ENCODE data around the gene SYK. TPM values are rescaled to one million over a fixed set of nuclear protein-coding genes. Genes with fewer than 3 reads are reported as not detected.
"Not testable (repeated sequence)": the region's sequence is repeated elsewhere in the genome, so short reads cannot be mapped to it uniquely, and the experiment has no call there.

Gene SYK
- total and polyA plus RNA-seq, 2 experiments from 2014 or later = 4.9 to 5.1 TPM

GRCh38 chr9:90787771-90788460 lies 13.7 kb upstream of the SYK start:
- H3K4me2 ChIP-seq = no peak overlapping the region
- no peaks in the 10 kb centered on the region for H3K9me2 ChIP-seq (replicated peaks; ENCODE audit: insufficient read depth)
- no peaks in the 10 kb centered on the region for H3K4me1 ChIP-seq (ENCODE audit: insufficient read depth)
- H3K9me3 ChIP-seq (ENCODE audit: low read depth) = no peaks in the 10 kb centered on the region
- TF ChIP-seq EZH2 (IDR thresholded peaks at IDR 0.05; ENCODE audit: borderline replicate concordance) = no peak
- no peak for TF ChIP-seq EZH2phosphoT487 (IDR thresholded peaks at IDR 0.05; ENCODE audit: low read depth, severe bottlenecking, unreplicated experiment)
- no peak for TF ChIP-seq CTCF (IDR thresholded peaks at IDR 0.05; ENCODE audit: poor library complexity)
- H2AFZ ChIP-seq = no peak overlapping the region
- 82% methylated on average over 4 of the region's 4 CpGs for WGBS (ENCODE audit: low lambda C conversion rate, missing lambda C conversion rate)
- DNase-seq (ENCODE audit: low spot score) = no peak
- peaks cover 3% of the 10 kb centered on the region for H3K27me3 ChIP-seq
- no peak overlapping the region for H3K27ac ChIP-seq
- H3K4me3 ChIP-seq = no peak overlapping the region
- H3K79me2 ChIP-seq = no peaks in the 10 kb centered on the region
- no peaks in the 10 kb centered on the region for H4K20me1 ChIP-seq (ENCODE audit: insufficient read depth, poor library complexity, severe bottlenecking)
- no peaks in the 10 kb centered on the region for H3K36me3 ChIP-seq (replicated peaks; ENCODE audit: insufficient read depth, low read depth)

- not testable (repeated sequence) for H2AFZ ChIP-seq; H3K9me2 ChIP-seq (replicated peaks; ENCODE audit: insufficient read depth); H3K27me3 ChIP-seq; DNase-seq (ENCODE audit: low spot score); H3K36me3 ChIP-seq (replicated peaks; ENCODE audit: insufficient read depth, low read depth); H3K4me2 ChIP-seq; H3K9me3 ChIP-seq (ENCODE audit: low read depth); H3K27ac ChIP-seq; H3K4me1 ChIP-seq (ENCODE audit: insufficient read depth); H4K20me1 ChIP-seq (ENCODE audit: insufficient read depth, poor library complexity, severe bottlenecking); H3K4me3 ChIP-seq; H3K79me2 ChIP-seq
- WGBS (ENCODE audit: low lambda C conversion rate, missing lambda C conversion rate) = 84% methylated on average over 1 of the region's 1 CpG
Observed at GRCh38 chr9:90788527-90788926, 13.1 kb upstream of the SYK start.

GRCh38 chr9:90789408-90789807 lies 12.2 kb upstream of the SYK start:
- Histone ChIP-seq H3K4me2 (no peak overlapping the region), H3K36me3 (replicated peaks; ENCODE audit: insufficient read depth, low read depth) (no peaks in the 10 kb centered on the region), H4K20me1 (ENCODE audit: insufficient read depth, poor library complexity, severe bottlenecking) (no peaks in the 10 kb centered on the region), H3K9me3 (ENCODE audit: low read depth) (no peaks in the 10 kb centered on the region), H3K27ac (no peak overlapping the region), H3K27me3 (peaks cover 3% of the 10 kb centered on the region), H3K4me3 (no peak overlapping the region), H3K4me1 (ENCODE audit: insufficient read depth) (no peaks in the 10 kb centered on the region), H3K9me2 (replicated peaks; ENCODE audit: insufficient read depth) (no peaks in the 10 kb centered on the region), H2AFZ (no peak overlapping the region), H3K79me2 (no peaks in the 10 kb centered on the region)
- TF ChIP-seq CTCF (IDR thresholded peaks at IDR 0.05; ENCODE audit: poor library complexity) (no peak), EZH2 (IDR thresholded peaks at IDR 0.05; ENCODE audit: borderline replicate concordance) (no peak), EZH2phosphoT487 (IDR thresholded peaks at IDR 0.05; ENCODE audit: low read depth, severe bottlenecking, unreplicated experiment) (no peak)
- 77% methylated on average over 4 of the region's 4 CpGs for WGBS (ENCODE audit: low lambda C conversion rate, missing lambda C conversion rate)
- no peak for DNase-seq (ENCODE audit: low spot score)

GRCh38 chr9:90789862-90790261 lies 11.8 kb upstream of the SYK start:
- Histone ChIP-seq H3K36me3 (replicated peaks; ENCODE audit: insufficient read depth, low read depth) (no peaks in the 10 kb centered on the region), H3K27ac (no peak overlapping the region), H2AFZ (no peak overlapping the region), H4K20me1 (ENCODE audit: insufficient read depth, poor library complexity, severe bottlenecking) (no peaks in the 10 kb centered on the region), H3K4me2 (no peak overlapping the region), H3K9me2 (replicated peaks; ENCODE audit: insufficient read depth) (no peaks in the 10 kb centered on the region), H3K4me3 (no peak overlapping the region), H3K79me2 (no peaks in the 10 kb centered on the region), H3K9me3 (ENCODE audit: low read depth) (no peaks in the 10 kb centered on the region), H3K4me1 (ENCODE audit: insufficient read depth) (no peaks in the 10 kb centered on the region), H3K27me3 (peaks cover 3% of the 10 kb centered on the region)
- no peak for DNase-seq (ENCODE audit: low spot score)
- TF ChIP-seq CTCF (IDR thresholded peaks at IDR 0.05; ENCODE audit: poor library complexity) (no peak), EZH2phosphoT487 (IDR thresholded peaks at IDR 0.05; ENCODE audit: low read depth, severe bottlenecking, unreplicated experiment) (no peak), EZH2 (IDR thresholded peaks at IDR 0.05; ENCODE audit: borderline replicate concordance) (no peak)
- WGBS (ENCODE audit: low lambda C conversion rate, missing lambda C conversion rate) = 58% methylated on average over 4 of the region's 4 CpGs

- not testable (repeated sequence) for H3K4me2 ChIP-seq; H4K20me1 ChIP-seq (ENCODE audit: insufficient read depth, poor library complexity, severe bottlenecking); H3K27me3 ChIP-seq; H3K36me3 ChIP-seq (replicated peaks; ENCODE audit: insufficient read depth, low read depth); H3K4me3 ChIP-seq; H3K79me2 ChIP-seq; H3K27ac ChIP-seq; H3K4me1 ChIP-seq (ENCODE audit: insufficient read depth); DNase-seq (ENCODE audit: low spot score); H3K9me2 ChIP-seq (replicated peaks; ENCODE audit: insufficient read depth); H2AFZ ChIP-seq; H3K9me3 ChIP-seq (ENCODE audit: low read depth)
- no CpG with 5 or more reads among the region's 3 CpGs for WGBS (ENCODE audit: low lambda C conversion rate, missing lambda C conversion rate)
Observed at GRCh38 chr9:90793024-90793423, 8.6 kb upstream of the SYK start.
